SW 1271 (cell line): ENCODE results near the gene PIGS.
"Not testable (repeated sequence)": the region's sequence is repeated elsewhere in the genome, so short reads cannot be mapped to it uniquely, and the experiment has no call there.

ENCODE experiments used
- DNase-seq, 2 experiments: peaks; one replicate each; lab custom pipeline; 2025; lab: John Stamatoyannopoulos, UW

Gene PIGS

GRCh38 chr17:28578246-28579195, 7.2 kb upstream of the PIGS start:
- DNase-seq = no peak

- no peak for DNase-seq
These were observed 6.1 kb upstream of the PIGS start for GRCh38 chr17:28577466-28577824.

- DNase-seq = peak; percentile 55 to 69
These were observed 5.6 kb upstream of the PIGS start, which contains the start of gene ALDOC for GRCh38 chr17:28576758-28577465. Gene ALDOC, minus strand, starts transcription at chr17:28576895. Its CDS starts 1,363 bp downstream, at chr17:28575532.

- not testable (repeated sequence) for DNase-seq
These were observed 4.7 kb upstream of the PIGS start for GRCh38 chr17:28576016-28576415.

GRCh38 chr17:28575126-28575795, 3.9 kb upstream of the PIGS start:
- DNase-seq = no peak

- no peak for DNase-seq
These were observed 3.2 kb upstream of the PIGS start for GRCh38 chr17:28574526-28574925.

- no peak for DNase-seq
These were observed 2.7 kb upstream of the PIGS start for GRCh38 chr17:28573966-28574480.

- no peak for DNase-seq
These were observed 2.2 kb upstream of the PIGS start for GRCh38 chr17:28573521-28573920.

GRCh38 chr17:28573040-28573380, 1.7 kb upstream of the PIGS start:
- DNase-seq = no peak

GRCh38 chr17:28572259-28573039, 1.1 kb upstream of the PIGS start:
- no peak for DNase-seq

- DNase-seq = peak in 1 of 2 experiments; percentile 15
These were observed 486 bp downstream of the PIGS start for GRCh38 chr17:28570716-28571360.

GRCh38 chr17:28569446-28569845, 1.9 kb downstream of the PIGS start:
- no peak for DNase-seq

- DNase-seq = no peak
These were observed 3.7 kb downstream of the PIGS start for GRCh38 chr17:28567604-28568003.

GRCh38 chr17:28563475-28563874, 7.8 kb downstream of the PIGS start:
- peak in 1 of 2 experiments; percentile 21 for DNase-seq

- DNase-seq = no peak
These were observed 16.3 kb downstream of the PIGS start for GRCh38 chr17:28555022-28555421.

- no peak for DNase-seq
These were observed 16.8 kb downstream of the PIGS start for GRCh38 chr17:28554565-28554964.

GRCh38 chr17:28553000-28553505, 18.3 kb downstream of the PIGS start:
- DNase-seq = no peak

GRCh38 chr17:28552176-28552999, 18.9 kb downstream of the PIGS start, which contains the start of gene UNC119:
Gene UNC119, minus strand, starts transcription at chr17:28552624. Its CDS starts 67 bp downstream, at chr17:28552557.
- peak in 1 of 2 experiments; percentile 62 for DNase-seq

- no peak for DNase-seq
These were observed 19.7 kb downstream of the PIGS start for GRCh38 chr17:28551421-28552175.
